Activated naive CD4-positive, alpha-beta T cell treated with anti-CD3 and anti-CD28 coated beads, Interleukin-2, amount 50 U/mL, for 24 hours (primary cell): Measurements from ENCODE around the gene CST7.
A peak's percentile ranks its signal among the peaks of the same experiment; 100 is the strongest.
"Not testable (repeated sequence)": the region's sequence is repeated elsewhere in the genome, so short reads cannot be mapped to it uniquely, and the experiment has no call there.

Experiments used
- H3K27ac Mint-ChIP-seq: one replicate; pipeline ENCODE4 v1.8.0; 2021; ENCODE audit warnings: mild to moderate bottlenecking, mixed read lengths
- H3K27me3 Mint-ChIP-seq: one replicate; pipeline ENCODE4 v1.8.0; 2021; ENCODE audit warnings: mixed read lengths
- H3K36me3 Mint-ChIP-seq: one replicate; pipeline ENCODE4 v1.8.0; 2021; ENCODE audit warnings: mixed read lengths
- H3K4me1 Mint-ChIP-seq: one replicate; pipeline ENCODE4 v1.8.0; 2021; ENCODE audit warnings: mixed read lengths
- H3K4me3 Mint-ChIP-seq: one replicate; pipeline ENCODE4 v1.8.0; 2021; ENCODE audit warnings: mild to moderate bottlenecking, mixed read lengths
- H3K9me3 Mint-ChIP-seq: one replicate; pipeline ENCODE4 v1.8.0; 2021; ENCODE audit warnings: mixed read lengths

The CST7 gene

GRCh38 chr20:24917797-24918578 lies 31.1 kb upstream of the CST7 start:
- Mint-ChIP-seq H3K9me3 (no peaks in the 10 kb centered on the region), H3K36me3 (peaks cover 3% of the 10 kb centered on the region), H3K4me3 (no peak overlapping the region), H3K27ac (no peak overlapping the region), H3K4me1 (no peaks in the 10 kb centered on the region), H3K27me3 (peaks cover 2% of the 10 kb centered on the region)

GRCh38 chr20:24918579-24919566 lies 30.2 kb upstream of the CST7 start:
- Mint-ChIP-seq H3K27ac (no peak overlapping the region), H3K36me3 (peaks cover 3% of the 10 kb centered on the region), H3K9me3 (no peaks in the 10 kb centered on the region), H3K4me3 (no peak overlapping the region), H3K27me3 (peaks cover 2% of the 10 kb centered on the region), H3K4me1 (no peaks in the 10 kb centered on the region)

- H3K36me3 Mint-ChIP-seq, H3K27ac Mint-ChIP-seq, H3K4me1 Mint-ChIP-seq, H3K9me3 Mint-ChIP-seq, H3K27me3 Mint-ChIP-seq, H3K4me3 Mint-ChIP-seq: not testable (repeated sequence)
Observed at GRCh38 chr20:24919665-24920064, 29.4 kb upstream of the CST7 start.

- not testable (repeated sequence) for H3K27ac Mint-ChIP-seq, H3K36me3 Mint-ChIP-seq, H3K9me3 Mint-ChIP-seq, H3K27me3 Mint-ChIP-seq, H3K4me1 Mint-ChIP-seq, H3K4me3 Mint-ChIP-seq
Observed at GRCh38 chr20:24920706-24921105, 28.4 kb upstream of the CST7 start.

GRCh38 chr20:24929259-24929658 lies 19.8 kb upstream of the CST7 start:
- H3K4me1 Mint-ChIP-seq: peaks cover 35% of the 10 kb centered on the region
- H3K27ac Mint-ChIP-seq, H3K27me3 Mint-ChIP-seq, H3K9me3 Mint-ChIP-seq, H3K36me3 Mint-ChIP-seq, H3K4me3 Mint-ChIP-seq: not testable (repeated sequence)

- H3K4me1 Mint-ChIP-seq: peaks cover 35% of the 10 kb centered on the region
- H3K27ac Mint-ChIP-seq, H3K4me3 Mint-ChIP-seq, H3K9me3 Mint-ChIP-seq, H3K27me3 Mint-ChIP-seq, H3K36me3 Mint-ChIP-seq: not testable (repeated sequence)
Observed at GRCh38 chr20:24929867-24930723, 19.0 kb upstream of the CST7 start.

GRCh38 chr20:24930724-24931688 lies 18.1 kb upstream of the CST7 start:
- not testable (repeated sequence) for H3K36me3 Mint-ChIP-seq, H3K9me3 Mint-ChIP-seq, H3K27me3 Mint-ChIP-seq, H3K4me3 Mint-ChIP-seq
- Mint-ChIP-seq H3K27ac (peak overlapping the region; percentile 55), H3K4me1 (peaks cover 35% of the 10 kb centered on the region)

- H3K9me3 Mint-ChIP-seq, H3K36me3 Mint-ChIP-seq, H3K4me3 Mint-ChIP-seq, H3K27ac Mint-ChIP-seq, H3K27me3 Mint-ChIP-seq: not testable (repeated sequence)
- peaks cover 35% of the 10 kb centered on the region for H3K4me1 Mint-ChIP-seq
Observed at GRCh38 chr20:24931893-24932292, 17.2 kb upstream of the CST7 start.

GRCh38 chr20:24933266-24933908 lies 15.7 kb upstream of the CST7 start:
- no peaks in the 10 kb centered on the region for H3K36me3 Mint-ChIP-seq
- no peak overlapping the region for H3K4me3 Mint-ChIP-seq
- no peaks in the 10 kb centered on the region for H3K27me3 Mint-ChIP-seq
- no peaks in the 10 kb centered on the region for H3K9me3 Mint-ChIP-seq
- H3K4me1 Mint-ChIP-seq: peaks cover 35% of the 10 kb centered on the region
- H3K27ac Mint-ChIP-seq: no peak overlapping the region

- no peaks in the 10 kb centered on the region for H3K9me3 Mint-ChIP-seq
- no peak overlapping the region for H3K4me3 Mint-ChIP-seq
- H3K4me1 Mint-ChIP-seq: peaks cover 35% of the 10 kb centered on the region
- H3K27me3 Mint-ChIP-seq: no peaks in the 10 kb centered on the region
- H3K36me3 Mint-ChIP-seq: no peaks in the 10 kb centered on the region
- no peak overlapping the region for H3K27ac Mint-ChIP-seq
Observed at GRCh38 chr20:24934101-24934661, 14.9 kb upstream of the CST7 start.

GRCh38 chr20:24934716-24935115 lies 14.4 kb upstream of the CST7 start:
- H3K27ac Mint-ChIP-seq: no peak overlapping the region

GRCh38 chr20:24935140-24935539 lies 13.9 kb upstream of the CST7 start:
- Mint-ChIP-seq H3K4me1 (peaks cover 29% of the 10 kb centered on the region), H3K4me3 (no peak overlapping the region), H3K36me3 (no peaks in the 10 kb centered on the region), H3K27ac (no peak overlapping the region), H3K9me3 (no peaks in the 10 kb centered on the region), H3K27me3 (no peaks in the 10 kb centered on the region)

More at GRCh38 chr20:24934716-24935115, 14.4 kb upstream of the CST7 start:
- H3K4me1 Mint-ChIP-seq: peaks cover 33% of the 10 kb centered on the region
- no peaks in the 10 kb centered on the region for H3K9me3 Mint-ChIP-seq
- H3K36me3 Mint-ChIP-seq: no peaks in the 10 kb centered on the region
- H3K4me3 Mint-ChIP-seq: no peak overlapping the region
- H3K27me3 Mint-ChIP-seq: no peaks in the 10 kb centered on the region

GRCh38 chr20:24935766-24936525 lies 13.1 kb upstream of the CST7 start:
- peaks cover 21% of the 10 kb centered on the region for H3K4me1 Mint-ChIP-seq
- peaks cover 6% of the 10 kb centered on the region for H3K9me3 Mint-ChIP-seq
- no peak overlapping the region for H3K4me3 Mint-ChIP-seq
- H3K27ac Mint-ChIP-seq: no peak overlapping the region
- H3K27me3 Mint-ChIP-seq: no peaks in the 10 kb centered on the region
- H3K36me3 Mint-ChIP-seq: peaks cover 3% of the 10 kb centered on the region
